ENCODE data around the gene NFKBIE.

NFKBIE gene

DNA sequence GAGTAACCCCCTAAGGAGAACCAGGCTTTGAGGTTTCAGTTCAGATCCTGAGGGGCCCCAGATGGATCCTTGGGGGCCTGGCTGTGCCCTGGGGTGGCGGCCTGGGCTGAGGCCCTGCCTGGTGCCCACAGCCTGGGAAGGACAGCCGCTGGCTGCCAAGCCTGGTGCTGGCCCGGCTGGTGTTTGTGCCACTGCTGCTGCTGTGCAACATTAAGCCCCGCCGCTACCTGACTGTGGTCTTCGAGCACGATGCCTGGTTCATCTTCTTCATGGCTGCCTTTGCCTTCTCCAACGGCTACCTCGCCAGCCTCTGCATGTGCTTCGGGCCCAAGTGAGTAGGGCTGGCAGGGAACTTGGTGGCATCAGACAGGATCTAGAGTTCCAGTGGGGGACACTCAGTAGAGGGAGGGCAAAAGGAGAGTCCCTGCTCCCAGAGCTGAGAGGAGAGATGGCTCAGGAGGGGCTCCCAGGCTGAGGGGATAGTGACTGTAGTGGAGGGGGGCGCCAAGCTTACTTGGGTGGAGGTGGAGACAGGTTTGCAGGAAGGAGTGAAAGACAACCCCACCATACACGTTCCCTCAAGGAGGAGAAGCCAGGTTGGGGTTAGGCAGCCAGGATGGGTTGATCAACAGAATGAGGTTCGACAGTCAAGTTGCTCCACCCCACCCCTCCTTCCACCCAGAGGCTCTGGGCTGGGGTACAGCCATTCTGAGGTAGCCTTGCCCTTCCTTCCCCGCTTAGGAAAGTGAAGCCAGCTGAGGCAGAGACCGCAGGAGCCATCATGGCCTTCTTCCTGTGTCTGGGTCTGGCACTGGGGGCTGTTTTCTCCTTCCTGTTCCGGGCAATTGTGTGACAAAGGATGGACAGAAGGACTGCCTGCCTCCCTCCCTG is 32.4 kb downstream of the NFKBIE start:
- TF ChIP-seq, protein P1, sequence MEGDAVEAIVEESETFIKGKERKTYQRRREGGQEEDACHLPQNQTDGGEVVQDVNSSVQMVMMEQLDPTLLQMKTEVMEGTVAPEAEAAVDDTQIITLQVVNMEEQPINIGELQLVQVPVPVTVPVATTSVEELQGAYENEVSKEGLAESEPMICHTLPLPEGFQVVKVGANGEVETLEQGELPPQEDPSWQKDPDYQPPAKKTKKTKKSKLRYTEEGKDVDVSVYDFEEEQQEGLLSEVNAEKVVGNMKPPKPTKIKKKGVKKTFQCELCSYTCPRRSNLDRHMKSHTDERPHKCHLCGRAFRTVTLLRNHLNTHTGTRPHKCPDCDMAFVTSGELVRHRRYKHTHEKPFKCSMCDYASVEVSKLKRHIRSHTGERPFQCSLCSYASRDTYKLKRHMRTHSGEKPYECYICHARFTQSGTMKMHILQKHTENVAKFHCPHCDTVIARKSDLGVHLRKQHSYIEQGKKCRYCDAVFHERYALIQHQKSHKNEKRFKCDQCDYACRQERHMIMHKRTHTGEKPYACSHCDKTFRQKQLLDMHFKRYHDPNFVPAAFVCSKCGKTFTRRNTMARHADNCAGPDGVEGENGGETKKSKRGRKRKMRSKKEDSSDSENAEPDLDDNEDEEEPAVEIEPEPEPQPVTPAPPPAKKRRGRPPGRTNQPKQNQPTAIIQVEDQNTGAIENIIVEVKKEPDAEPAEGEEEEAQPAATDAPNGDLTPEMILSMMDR (IDR thresholded peaks at IDR 0.05) = no peak

GRCh38 chr6:44230034-44230675 is 35.2 kb downstream of the NFKBIE start:
- TF ChIP-seq, protein P1 (IDR thresholded peaks at IDR 0.05) = no peak

GRCh38 chr6:44229376-44230033 is 35.8 kb downstream of the NFKBIE start:
- TF ChIP-seq, protein P1 (IDR thresholded peaks at IDR 0.05) = no peak

- TF ChIP-seq, protein P1 (IDR thresholded peaks at IDR 0.05) = no peak
Measured at GRCh38 chr6:44228836-44229235, 36.5 kb downstream of the NFKBIE start.

DNA sequence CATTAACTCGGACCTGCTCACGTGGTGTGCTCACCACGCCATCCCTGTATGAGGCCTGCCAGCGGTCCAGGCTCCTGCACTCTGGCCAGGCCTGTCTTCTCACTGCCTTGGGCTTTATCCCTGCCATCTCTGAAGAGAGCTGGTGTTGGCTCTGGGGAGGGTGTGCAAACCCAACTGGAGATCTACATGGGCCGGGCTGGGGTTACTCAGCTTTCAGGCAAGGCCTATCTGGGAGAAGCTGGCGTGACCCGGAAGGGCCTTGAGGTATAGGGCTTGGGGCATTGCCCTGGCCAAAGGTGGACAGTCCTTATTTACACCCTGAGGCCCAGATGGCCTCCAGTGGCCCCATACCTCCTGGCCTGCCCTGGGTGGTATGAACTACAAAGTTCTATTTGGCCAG is 36.9 kb downstream of the NFKBIE start:
- TF ChIP-seq, protein P1 (IDR thresholded peaks at IDR 0.05) = no peak

DNA sequence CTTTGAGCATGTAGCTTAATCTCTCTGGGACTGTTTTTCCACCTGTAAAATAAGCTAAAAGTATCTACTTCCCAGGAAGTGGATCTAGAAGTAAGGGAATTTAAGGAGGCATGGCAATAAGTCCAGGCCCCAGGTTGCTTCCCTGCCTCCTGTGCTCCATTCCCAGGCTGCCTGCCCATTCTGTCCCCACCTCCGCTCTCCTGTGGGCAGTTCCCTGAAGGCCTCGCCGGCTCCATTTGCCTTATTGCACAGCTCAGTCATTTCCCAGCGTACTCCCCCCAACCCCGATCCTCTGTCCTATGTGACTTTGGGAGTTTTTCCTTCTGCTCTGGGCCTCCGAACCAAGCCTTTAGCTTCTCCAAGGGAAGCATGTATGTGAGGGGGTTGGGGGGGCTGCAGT is 37.3 kb downstream of the NFKBIE start:
- TF ChIP-seq, protein P1 (IDR thresholded peaks at IDR 0.05) = no peak

DNA sequence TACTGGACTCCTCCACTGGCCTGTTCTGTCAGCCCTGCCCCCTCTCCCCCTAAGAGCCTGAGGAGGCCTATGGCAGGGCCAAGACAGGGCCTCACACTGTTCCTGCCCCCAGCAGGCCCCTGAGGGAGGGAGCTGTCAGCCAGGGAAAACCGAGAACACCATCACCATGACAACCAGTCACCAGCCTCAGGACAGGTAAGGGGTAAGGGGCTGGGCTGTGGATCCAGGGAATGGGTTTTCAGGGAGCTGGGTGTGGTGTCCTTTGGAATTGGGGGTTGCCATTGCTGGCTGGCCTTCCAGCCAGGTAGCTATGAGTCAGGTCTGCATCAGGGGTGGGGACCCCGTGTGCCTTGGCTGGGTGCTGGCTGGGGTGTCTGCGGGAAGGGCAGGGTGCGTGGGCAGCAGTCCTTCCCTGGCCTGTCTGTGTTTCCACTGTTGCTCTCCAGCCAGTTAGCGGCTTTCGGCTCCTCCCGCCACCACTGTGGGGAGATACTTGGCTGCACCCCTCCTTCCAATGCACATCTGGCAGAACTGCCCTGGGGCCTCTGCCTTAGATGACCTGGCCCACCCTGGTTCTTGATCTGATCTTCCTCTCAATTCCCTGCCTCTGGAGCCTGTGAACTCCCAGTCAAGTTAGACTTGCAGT is 38.1 kb downstream of the NFKBIE start:
- TF ChIP-seq, protein P1 (IDR thresholded peaks at IDR 0.05) = no peak

Measured in LNCAP (cell line).